HepG2 (cell line): Measurements from ENCODE around the gene MYCBP2. TPM values are rescaled to one million over a fixed set of nuclear protein-coding genes. Genes with fewer than 3 reads are reported as not detected.

Experiments used
- ADNP ChIP-seq: sonication (generic); formaldehyde crosslinking; IDR thresholded peaks from 2 replicates; pipeline ENCODE4 v1.4.0; 2020; ENCODE audit warnings: missing genetic modification reagents
- ARNT ChIP-seq: fragments of 450-650 bp; IDR thresholded peaks from 2 replicates; pipeline ENCODE4 v1.6.1; 2017
- CERS6 ChIP-seq: sonication (generic); formaldehyde crosslinking; IDR thresholded peaks from 2 replicates; pipeline ENCODE4 v1.5.0; 2020; ENCODE audit warnings: missing genetic modification reagents
- CTCF ChIP-seq: sonication (generic); formaldehyde crosslinking; IDR thresholded peaks from 2 replicates; pipeline ENCODE4 v1.5.0; 2020; ENCODE audit warnings: mild to moderate bottlenecking, missing genetic modification reagents, moderate library complexity
- HIVEP1 ChIP-seq: sonication (generic); formaldehyde crosslinking; IDR thresholded peaks from 2 replicates; pipeline ENCODE4 v1.4.0; 2020; ENCODE audit warnings: mild to moderate bottlenecking, missing genetic modification reagents
- MYNN ChIP-seq: sonication (generic); formaldehyde crosslinking; IDR thresholded peaks from 2 replicates; pipeline ENCODE4 v1.4.0; 2020; ENCODE audit warnings: mild to moderate bottlenecking, low read depth, missing genetic modification reagents
- RELA ChIP-seq: sonication (generic); formaldehyde crosslinking; IDR thresholded peaks from 2 replicates; pipeline ENCODE4 v1.4.0; 2020; ENCODE audit warnings: missing genetic modification reagents
- SP2 ChIP-seq: sonication (generic); formaldehyde crosslinking; IDR thresholded peaks from 2 replicates; pipeline ENCODE4 v1.5.1; 2020; ENCODE audit warnings: mild to moderate bottlenecking, missing genetic modification reagents
- ZBTB20 ChIP-seq: sonication (generic); formaldehyde crosslinking; IDR thresholded peaks from 2 replicates; pipeline ENCODE4 v1.8.1; 2023; ENCODE audit warnings: missing genetic modification reagents, low read depth, mild to moderate bottlenecking, borderline replicate concordance
- ZBTB7A ChIP-seq: sonication (generic); formaldehyde crosslinking; IDR thresholded peaks from 2 replicates; pipeline ENCODE4 v1.8.0; 2022; ENCODE audit warnings: mild to moderate bottlenecking, missing genetic modification reagents
- ZNF441 ChIP-seq: sonication (generic); formaldehyde crosslinking; IDR thresholded peaks from 2 replicates; pipeline ENCODE4 v1.7.0; 2021; ENCODE audit warnings: missing genetic modification reagents, borderline replicate concordance
- ZNF790 ChIP-seq: sonication (generic); formaldehyde crosslinking; IDR thresholded peaks from 2 replicates; pipeline ENCODE4 v1.8.0; 2022; ENCODE audit warnings: missing genetic modification reagents, mild to moderate bottlenecking, borderline replicate concordance
- ZNF883 ChIP-seq: sonication (generic); formaldehyde crosslinking; IDR thresholded peaks from 2 replicates; pipeline ENCODE4 v1.5.1; 2020; ENCODE audit warnings: mild to moderate bottlenecking, missing genetic modification reagents; ENCODE audit errors: not compliant biosample characterization
- polyA plus RNA-seq, 8 experiments: library from polyadenylated mRNA; depleted of rRNA in 3 of 8; stranded (reverse) in 7 of 8; unstranded in 1 of 8; fragments of >200 nt; fragmentation: Illumina TruSeq in 4 of 8; extraction: Trizol in 4 of 8; gene quantifications; 2 replicates each; pipeline versions ENCODE4 v1.2.1 to v1.2.3, GENCODE V29; 2011 to 2016; ENCODE audit warnings: low read depth in 4 of 8, missing spikeins in 1 of 8, mixed read lengths in 1 of 8; ENCODE audit not compliant: insufficient read depth in 1 of 8
- total RNA-seq, 5 experiments: library from RNA; depleted of rRNA; stranded (reverse); fragments of >200 nt; fragmentation: Illumina TruSeq; extraction: Trizol; gene quantifications; 2 replicates each; pipeline ENCODE4 v1.2.3, GENCODE V29; 2016; ENCODE audit warnings: low read depth in 1 of 5
- TF ChIP-seq, protein P1 (sequence below): sonication (generic); formaldehyde crosslinking; IDR thresholded peaks from 2 replicates; pipeline ENCODE4 v1.5.0; 2020; ENCODE audit warnings: missing genetic modification reagents, mild to moderate bottlenecking, borderline replicate concordance
- TF ChIP-seq, protein P2 (sequence below): sonication (generic); formaldehyde crosslinking; IDR thresholded peaks from 2 replicates; pipeline ENCODE4 v1.4.0; 2020; ENCODE audit warnings: missing genetic modification reagents

Gene MYCBP2
- total and polyA plus RNA-seq, 2 of the 13 experiments (the other 11 are each of a cell fraction or from before 2014, with no cell fraction given), result 16.3 to 35.3 TPM

- TF ChIP-seq ZNF790 (CRISPR knock-in tag), result no peak
- no peak for TF ChIP-seq HIVEP1
- TF ChIP-seq, protein P1, sequence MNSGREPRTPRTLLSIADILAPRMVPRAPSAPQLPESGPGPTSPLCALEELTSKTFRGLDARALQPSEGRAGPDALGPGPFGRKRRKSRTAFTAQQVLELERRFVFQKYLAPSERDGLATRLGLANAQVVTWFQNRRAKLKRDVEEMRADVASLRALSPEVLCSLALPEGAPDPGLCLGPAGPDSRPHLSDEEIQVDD, result no peak
- no peak for TF ChIP-seq SP2 (CRISPR knock-in tag)
- TF ChIP-seq MYNN (CRISPR knock-in tag), result no peak
- no peak for TF ChIP-seq ZNF441 (CRISPR knock-in tag)
- TF ChIP-seq, protein P2, sequence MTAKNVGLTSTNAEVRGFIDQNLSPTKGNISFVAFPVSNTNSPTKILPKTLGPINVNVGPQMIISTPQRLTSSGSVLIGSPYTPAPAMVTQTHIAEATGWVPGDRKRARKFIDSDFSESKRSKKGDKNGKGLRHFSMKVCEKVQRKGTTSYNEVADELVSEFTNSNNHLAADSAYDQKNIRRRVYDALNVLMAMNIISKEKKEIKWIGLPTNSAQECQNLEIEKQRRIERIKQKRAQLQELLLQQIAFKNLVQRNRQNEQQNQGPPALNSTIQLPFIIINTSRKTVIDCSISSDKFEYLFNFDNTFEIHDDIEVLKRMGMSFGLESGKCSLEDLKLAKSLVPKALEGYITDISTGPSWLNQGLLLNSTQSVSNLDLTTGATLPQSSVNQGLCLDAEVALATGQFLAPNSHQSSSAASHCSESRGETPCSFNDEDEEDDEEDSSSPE, result no peak
- TF ChIP-seq ZBTB7A (CRISPR knock-in tag), result no peak
- no peak for TF ChIP-seq ADNP (CRISPR knock-in tag)
- no peak for TF ChIP-seq CERS6 (CRISPR knock-in tag)
- TF ChIP-seq ZNF883, result no peak
- no peak for TF ChIP-seq ARNT
- no peak for TF ChIP-seq ZBTB20
- TF ChIP-seq CTCF (CRISPR knock-in tag), result no peak
- no peak for TF ChIP-seq RELA (CRISPR knock-in tag)
Measured at GRCh38 chr13:77329911-77330584, 3.2 kb upstream of the MYCBP2 start (continued).
